ENCODE measurements around the gene AFF3.

GRCh38 chr2:99504844-99505584, 637.4 kb downstream of the AFF3 start:
- no peak for TF ChIP-seq TAF1 (IDR thresholded peaks at IDR 0.05; ENCODE audit: borderline replicate concordance, insufficient read depth, low read length)
- TF ChIP-seq POLR2AphosphoS5 (IDR thresholded peaks at IDR 0.05; ENCODE audit: low read depth, low read length) = no peak
- no peak for TF ChIP-seq SIN3A (IDR thresholded peaks at IDR 0.05; ENCODE audit: borderline replicate concordance, insufficient read depth, low read length)
- no peak for TF ChIP-seq REST (IDR thresholded peaks at IDR 0.05; ENCODE audit: insufficient read depth in 1 of 2, low read depth in 2 of 2, low read length in 2 of 2)

All from PFSK-1 (cell line).